ENCODE data around the gene GSK3B. TPM values are rescaled to one million over a fixed set of nuclear protein-coding genes. Genes with fewer than 3 reads are reported as not detected.
"Not testable (repeated sequence)": the region's sequence is repeated elsewhere in the genome, so short reads cannot be mapped to it uniquely, and the experiment has no call there.

GSK3B gene
- total and polyA plus RNA-seq, 2 experiments from 2014 or later, result 19.7 to 43.1 TPM

DNA sequence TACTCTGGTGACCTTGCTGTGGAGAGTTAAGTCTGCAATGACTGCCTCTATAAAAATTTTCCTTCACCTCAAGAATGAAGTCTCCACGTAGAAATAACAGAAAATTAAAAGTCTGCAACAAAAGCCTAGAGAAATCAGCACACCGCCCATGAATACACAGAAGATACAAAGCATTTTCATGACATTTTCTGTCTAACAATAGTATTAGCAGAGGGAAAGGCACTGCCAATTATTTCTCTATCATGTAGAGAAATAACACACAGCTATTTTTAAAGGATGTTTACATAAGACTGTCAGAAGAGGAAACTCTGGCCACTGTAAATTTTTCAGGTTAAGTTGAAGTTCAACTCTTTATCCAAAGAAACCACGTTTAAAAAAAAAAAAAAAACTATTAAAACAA, 80.8 kb downstream of the GSK3B start:
- H2AFZ ChIP-seq, result no peak overlapping the region
- DNase-seq, result no peak
- no peak overlapping the region for H3K4me3 ChIP-seq
- 0 out of 2 replicates have a peak, but pooled peaks cover 5% of the 10 kb centered on the region for H3K4me1 ChIP-seq (ENCODE audit: insufficient read depth)
- WGBS, 2 experiments (ENCODE audit: low coverage in 1 of 2, low lambda C conversion rate in 2 of 2, missing lambda C conversion rate in 2 of 2), result 81 to 84% methylated on average over 3 of the region's 3 CpGs
- no peaks in the 10 kb centered on the region for H3K9me2 ChIP-seq (ENCODE audit: insufficient read depth)
- TF ChIP-seq EZH2phosphoT487 (IDR thresholded peaks at IDR 0.05; ENCODE audit: insufficient read depth, low read depth) (no peak), EZH2 (IDR thresholded peaks at IDR 0.05; ENCODE audit: insufficient read depth, poor library complexity, severe bottlenecking) (no peak)
- H3K9me3 ChIP-seq (ENCODE audit: low read depth), result no peaks in the 10 kb centered on the region
- H3K36me3 ChIP-seq (ENCODE audit: low read depth), result no peaks in the 10 kb centered on the region
- H3K4me2 ChIP-seq (ENCODE audit: unreplicated experiment), result no peak overlapping the region
- H3K79me2 ChIP-seq (ENCODE audit: insufficient read depth), result peaks cover 100% of the 10 kb centered on the region
- in situ Hi-C loops (cut with MboI), result no loop called here
- peaks cover 63% of the 10 kb centered on the region for H4K20me1 ChIP-seq (ENCODE audit: insufficient read depth)
- H3F3A ChIP-seq (ENCODE audit: insufficient read depth), result peaks cover 5% of the 10 kb centered on the region; the same call in 1 of the 2 replicates
- H3K27ac ChIP-seq, result no peak overlapping the region
- H3K9ac ChIP-seq, result no peak overlapping the region
- H3K27me3 ChIP-seq (replicated peaks; ENCODE audit: insufficient read depth), result no peaks in the 10 kb centered on the region

DNA sequence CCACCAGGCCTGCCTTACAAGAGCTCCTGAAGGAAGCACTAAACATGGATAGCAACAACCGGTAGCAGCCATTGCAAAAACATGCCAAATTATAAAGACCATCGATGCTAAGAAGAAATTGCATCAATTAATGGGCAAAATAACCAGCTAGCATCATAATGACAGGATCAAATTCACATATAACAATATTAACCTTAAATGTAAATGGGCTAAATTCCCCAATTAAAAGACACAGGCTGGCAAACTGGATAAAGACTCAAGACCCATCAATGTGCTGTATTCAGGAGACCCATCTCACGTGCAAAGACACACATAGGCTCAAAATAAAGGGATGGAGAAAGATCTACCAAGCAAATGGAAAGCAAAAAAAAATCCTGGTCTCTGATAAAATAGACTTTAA, 88.5 kb downstream of the GSK3B start:
- H3K9me3 ChIP-seq (ENCODE audit: low read depth); H3K27ac ChIP-seq; H2AFZ ChIP-seq; in situ Hi-C loops (cut with MboI); H3K4me2 ChIP-seq (ENCODE audit: unreplicated experiment); H3K9me2 ChIP-seq (ENCODE audit: insufficient read depth); H3K27me3 ChIP-seq (replicated peaks; ENCODE audit: insufficient read depth); DNase-seq; H3K36me3 ChIP-seq (ENCODE audit: low read depth); H3K4me3 ChIP-seq; H3K9ac ChIP-seq; H3F3A ChIP-seq (ENCODE audit: insufficient read depth); H3K4me1 ChIP-seq (ENCODE audit: insufficient read depth): not testable (repeated sequence)
- Histone ChIP-seq H3K79me2 (ENCODE audit: insufficient read depth) (peaks cover 100% of the 10 kb centered on the region), H4K20me1 (ENCODE audit: insufficient read depth) (peaks cover 64% of the 10 kb centered on the region)
- WGBS, 2 experiments (ENCODE audit: low coverage in 1 of 2, low lambda C conversion rate in 2 of 2, missing lambda C conversion rate in 2 of 2), result 95 to 98% methylated on average over 3 of the region's 3 CpGs

DNA sequence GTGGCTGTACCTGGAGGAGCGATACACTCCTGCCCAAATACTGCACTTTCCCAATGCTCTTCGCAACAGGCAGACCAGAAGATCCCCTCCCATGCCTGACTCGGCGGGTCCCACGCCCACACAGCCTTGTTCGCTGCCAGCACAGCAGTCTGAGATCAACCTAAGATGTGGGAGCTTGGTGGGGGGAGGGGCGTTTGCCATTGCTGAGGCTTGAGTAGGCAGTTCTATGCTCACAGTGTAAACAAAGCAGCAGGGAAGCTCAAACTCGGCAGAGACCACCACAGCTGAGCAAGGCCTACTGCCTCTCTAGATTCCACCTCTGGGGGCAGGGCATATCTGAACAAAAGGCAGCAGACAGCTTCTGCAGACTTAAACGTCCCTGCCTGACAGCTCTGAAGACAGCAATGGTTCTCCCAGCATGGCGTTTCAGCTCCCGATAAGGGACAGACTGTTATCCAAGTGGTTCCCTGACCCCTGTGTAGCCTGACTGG, 90.2 kb downstream of the GSK3B start:
- peak; percentile 29 for DNase-seq
- in situ Hi-C loops (cut with MboI), result not testable (repeated sequence)

DNA sequence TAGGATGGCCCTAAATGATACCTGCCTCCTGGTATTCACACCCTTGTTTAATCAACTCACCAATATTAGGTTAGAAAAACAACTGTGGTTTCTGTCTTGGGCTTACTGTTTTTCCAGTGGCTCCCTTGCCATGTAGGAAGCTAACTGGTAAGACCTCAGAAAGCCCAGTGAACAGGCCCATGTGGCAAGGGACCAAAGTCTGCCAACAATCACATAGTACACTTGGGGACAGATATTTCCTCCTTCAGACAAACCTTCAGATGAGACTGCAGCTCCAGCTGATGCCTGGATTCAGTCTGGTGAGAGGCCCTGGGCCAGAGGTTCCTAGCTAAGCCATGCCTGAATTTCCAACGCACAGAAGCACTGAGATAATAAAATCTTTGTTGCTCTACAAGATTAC, 96.1 kb downstream of the GSK3B start:
- no peaks in the 10 kb centered on the region for H3K4me1 ChIP-seq (ENCODE audit: insufficient read depth)
- no peak overlapping the region for H3K4me2 ChIP-seq (ENCODE audit: unreplicated experiment)
- no peaks in the 10 kb centered on the region for H3F3A ChIP-seq (ENCODE audit: insufficient read depth)
- H3K36me3 ChIP-seq (ENCODE audit: low read depth), result peaks cover 29% of the 10 kb centered on the region; the same call in 1 of the 2 replicates
- in situ Hi-C loops (cut with MboI), result no loop called here
- no peaks in the 10 kb centered on the region for H3K9me2 ChIP-seq (ENCODE audit: insufficient read depth)
- peaks cover 100% of the 10 kb centered on the region for H3K79me2 ChIP-seq (ENCODE audit: insufficient read depth)
- no peak overlapping the region for H3K27ac ChIP-seq
- 100% methylated on average over 1 of the region's 1 CpG for WGBS, 2 experiments (ENCODE audit: low coverage in 1 of 2, low lambda C conversion rate in 2 of 2, missing lambda C conversion rate in 2 of 2)
- DNase-seq, result no peak
- H3K27me3 ChIP-seq (replicated peaks; ENCODE audit: insufficient read depth), result no peaks in the 10 kb centered on the region
- H2AFZ ChIP-seq, result no peak overlapping the region
- no peak overlapping the region for H3K4me3 ChIP-seq
- no peaks in the 10 kb centered on the region for H3K9me3 ChIP-seq (ENCODE audit: low read depth)
- peaks cover 9% of the 10 kb centered on the region; the same call in 1 of the 2 replicates for H4K20me1 ChIP-seq (ENCODE audit: insufficient read depth)
- TF ChIP-seq EZH2phosphoT487 (IDR thresholded peaks at IDR 0.05; ENCODE audit: insufficient read depth, low read depth), result no peak
- TF ChIP-seq EZH2 (IDR thresholded peaks at IDR 0.05; ENCODE audit: insufficient read depth, poor library complexity, severe bottlenecking), result no peak
- no peak overlapping the region for H3K9ac ChIP-seq

More for the DNA sequence above, 90.2 kb downstream of the GSK3B start:
- not testable (repeated sequence) for H3K9me3 ChIP-seq (ENCODE audit: low read depth); H3K9ac ChIP-seq; H3K4me3 ChIP-seq; H3K27ac ChIP-seq; H2AFZ ChIP-seq; H3K4me2 ChIP-seq (ENCODE audit: unreplicated experiment); H3F3A ChIP-seq (ENCODE audit: insufficient read depth); H3K4me1 ChIP-seq (ENCODE audit: insufficient read depth); H3K9me2 ChIP-seq (ENCODE audit: insufficient read depth); H3K27me3 ChIP-seq (replicated peaks; ENCODE audit: insufficient read depth)
- H4K20me1 ChIP-seq (ENCODE audit: insufficient read depth), result peaks cover 53% of the 10 kb centered on the region
- peaks cover 12% of the 10 kb centered on the region; the same call in 1 of the 2 replicates for H3K36me3 ChIP-seq (ENCODE audit: low read depth)
- WGBS, 2 experiments (ENCODE audit: low coverage in 1 of 2, low lambda C conversion rate in 2 of 2, missing lambda C conversion rate in 2 of 2), result 69 to 72% methylated on average over 11 of the region's 11 CpGs
- H3K79me2 ChIP-seq (ENCODE audit: insufficient read depth), result peaks cover 100% of the 10 kb centered on the region

DNA sequence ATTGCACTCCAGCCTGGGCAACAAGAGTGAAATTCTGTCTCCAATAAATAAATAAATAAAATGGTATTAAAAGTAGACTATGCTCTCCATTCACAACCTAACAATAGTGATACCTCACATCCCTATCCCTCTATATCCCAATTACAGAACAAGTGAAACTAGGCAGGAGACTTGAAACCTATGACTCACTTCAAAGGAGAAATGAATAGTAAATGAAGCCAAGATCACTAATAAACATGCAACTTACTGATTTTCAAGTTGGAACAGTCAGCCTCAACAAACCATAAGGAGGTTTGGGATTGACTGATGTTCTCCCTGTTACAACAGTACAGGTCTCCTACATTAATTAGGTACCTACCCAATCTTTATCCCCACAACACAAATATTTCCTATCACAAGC, 103.4 kb downstream of the GSK3B start:
- DNase-seq, result peak; percentile 54
- peaks cover 30% of the 10 kb centered on the region for H4K20me1 ChIP-seq (ENCODE audit: insufficient read depth)
- no peaks in the 10 kb centered on the region for H3K36me3 ChIP-seq (ENCODE audit: low read depth)
- in situ Hi-C loops (cut with MboI), result no loop called here
- peaks cover 100% of the 10 kb centered on the region for H3K79me2 ChIP-seq (ENCODE audit: insufficient read depth)
- H3K27me3 ChIP-seq (replicated peaks; ENCODE audit: insufficient read depth), result no peaks in the 10 kb centered on the region
- H3K4me1 ChIP-seq (ENCODE audit: insufficient read depth), result peaks cover 12% of the 10 kb centered on the region
- no peaks in the 10 kb centered on the region for H3K9me3 ChIP-seq (ENCODE audit: low read depth)
- H3K27ac ChIP-seq, result no peak overlapping the region
- H3F3A ChIP-seq (ENCODE audit: insufficient read depth), result no peaks in the 10 kb centered on the region
- H3K9ac ChIP-seq, result no peak overlapping the region
- no peak for TF ChIP-seq EZH2 (IDR thresholded peaks at IDR 0.05; ENCODE audit: insufficient read depth, poor library complexity, severe bottlenecking)
- TF ChIP-seq EZH2phosphoT487 (IDR thresholded peaks at IDR 0.05; ENCODE audit: insufficient read depth, low read depth), result no peak
- H2AFZ ChIP-seq, result no peak overlapping the region
- H3K9me2 ChIP-seq (ENCODE audit: insufficient read depth), result no peaks in the 10 kb centered on the region
- H3K4me2 ChIP-seq (ENCODE audit: unreplicated experiment), result peak overlapping the region; percentile 7
- no peak overlapping the region for H3K4me3 ChIP-seq
